Stomach smooth muscle (tissue), 2 donors: ENCODE results near the gene MRGPRD.

Source experiments
- H3K27ac ChIP-seq: one replicate; pipeline ENCODE4 v1.7.0; 2013; ENCODE audit warnings: mild to moderate bottlenecking, low read length, inconsistent platforms
- H3K27me3 ChIP-seq, 2 donors: one replicate each; pipeline ENCODE4 v1.7.0; 2013; ENCODE audit warnings: low read length in 2 of 2; ENCODE audit not compliant: insufficient read depth in 2 of 2, control insufficient read depth in 1 of 2
- H3K36me3 ChIP-seq, 2 donors: one replicate each; pipeline ENCODE4 v1.7.0; 2013; ENCODE audit warnings: low read length in 2 of 2; ENCODE audit not compliant: control insufficient read depth in 2 of 2, insufficient read depth in 2 of 2
- H3K4me1 ChIP-seq: one replicate; pipeline ENCODE4 v1.7.0; 2013; ENCODE audit warnings: low read length; ENCODE audit not compliant: control insufficient read depth, insufficient read depth
- H3K4me3 ChIP-seq, 2 donors: one replicate each; pipeline ENCODE4 v1.7.0; 2013; ENCODE audit warnings: low read length in 2 of 2
- H3K9ac ChIP-seq, 2 donors: one replicate each; pipeline ENCODE4 v1.7.0; 2013; ENCODE audit warnings: low read length in 2 of 2, mild to moderate bottlenecking in 1 of 2
- H3K9me3 ChIP-seq, 2 donors: one replicate each; pipeline ENCODE4 v1.7.0; 2013; ENCODE audit warnings: low read length in 2 of 2; ENCODE audit not compliant: control insufficient read depth in 2 of 2
- donor health status: healthy.
- donor health status: Pancreatic carcinoma.

The MRGPRD gene

GRCh38 chr11:68942095-68942620 lies 38.6 kb downstream of the MRGPRD start:
- peak overlapping the region; percentile 66 to 84 for H3K9ac ChIP-seq
- H3K4me1 ChIP-seq, result peaks cover 86% of the 10 kb centered on the region
- H3K27me3 ChIP-seq, result no peaks in the 10 kb centered on the region
- H3K9me3 ChIP-seq, result no peaks in the 10 kb centered on the region
- no peak overlapping the region for H3K4me3 ChIP-seq
- H3K36me3 ChIP-seq, result peaks cover 19 to 20% of the 10 kb centered on the region in 2 donors
- peak overlapping the region; percentile 99 for H3K27ac ChIP-seq

DNA sequence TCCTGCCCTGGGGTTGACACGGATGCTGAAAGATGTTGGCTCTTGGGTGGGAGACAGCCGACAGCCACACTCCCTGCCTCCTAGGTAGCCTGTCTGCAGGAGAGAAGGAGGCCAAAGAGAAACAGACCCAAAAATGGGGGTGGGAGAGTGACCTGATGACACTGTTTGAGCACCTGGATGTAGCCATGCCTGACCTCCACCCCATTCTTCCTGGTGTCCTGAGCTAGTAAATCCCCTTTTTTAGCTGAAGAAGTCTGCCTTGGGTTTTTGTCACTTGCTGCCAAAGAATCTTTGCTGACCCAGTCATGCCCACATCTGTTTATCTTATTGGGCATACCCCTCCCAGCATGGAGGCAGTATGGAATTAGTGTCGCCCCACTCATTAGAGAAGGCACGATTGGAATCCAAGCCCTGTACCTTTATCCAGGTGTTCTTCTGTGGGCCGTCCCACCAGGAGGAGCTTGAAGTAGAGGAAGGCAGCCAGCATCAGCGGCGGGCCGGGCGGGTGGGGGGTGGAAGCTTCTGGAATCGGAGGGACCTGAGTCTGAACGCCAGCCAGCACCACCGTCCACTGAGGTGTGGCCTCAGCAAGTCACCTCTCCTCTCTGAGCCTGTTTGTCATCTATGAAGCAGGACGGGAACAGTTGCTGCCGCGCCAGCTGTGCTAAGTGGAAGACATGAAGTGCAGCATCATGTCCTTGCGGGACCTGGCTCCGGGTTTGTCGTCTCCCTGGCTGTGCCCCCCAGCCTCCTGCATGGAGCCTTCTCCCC lies 39.3 kb downstream of the MRGPRD start:
- H3K4me1 ChIP-seq, result peaks cover 81% of the 10 kb centered on the region
- H3K27ac ChIP-seq, result peak overlapping the region; percentile 99
- peak overlapping the region in 1 of 2 donors; percentile 15 for H3K4me3 ChIP-seq
- peak overlapping the region; percentile 66 to 84 for H3K9ac ChIP-seq
- H3K36me3 ChIP-seq, result peaks cover 26% of the 10 kb centered on the region in 2 donors
- no peaks in the 10 kb centered on the region for H3K9me3 ChIP-seq
- H3K27me3 ChIP-seq, result no peaks in the 10 kb centered on the region

DNA sequence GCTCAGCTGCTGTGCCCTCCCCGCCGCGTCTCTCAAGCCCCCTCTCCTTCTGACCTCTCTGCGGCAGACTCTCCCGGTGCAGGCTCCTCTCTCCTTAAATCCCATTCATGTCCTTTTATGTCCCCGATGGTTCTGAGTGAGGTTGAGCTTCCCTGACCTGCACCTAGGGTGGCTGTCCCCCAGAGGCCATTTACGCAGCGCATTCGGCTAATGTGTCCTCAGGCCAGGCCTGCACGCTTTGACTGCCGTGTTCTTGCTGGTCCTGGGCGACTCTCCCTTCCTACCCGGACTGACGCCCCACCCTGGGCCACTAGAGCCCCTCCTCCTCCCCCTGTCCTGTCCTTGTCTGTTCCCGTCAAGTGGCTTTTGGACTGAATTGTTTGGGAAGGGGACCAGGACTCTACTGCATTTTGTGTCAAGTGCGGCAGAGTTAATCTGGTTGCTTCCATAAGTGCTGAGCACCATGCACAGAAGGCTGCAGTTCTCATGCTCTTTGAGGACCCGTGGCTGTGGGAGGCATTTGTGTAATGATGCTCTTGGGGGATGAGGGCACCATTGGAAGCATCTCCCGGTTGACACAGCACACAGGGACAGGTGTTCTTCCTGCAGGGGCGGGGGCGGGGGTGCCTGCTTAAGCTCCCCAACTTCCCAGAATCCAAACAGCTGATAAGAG lies 40.0 kb downstream of the MRGPRD start:
- H3K27me3 ChIP-seq, result no peaks in the 10 kb centered on the region
- peak overlapping the region in 1 of 2 donors; percentile 29 for H3K4me3 ChIP-seq
- H3K9me3 ChIP-seq, result no peaks in the 10 kb centered on the region
- H3K36me3 ChIP-seq, result peaks cover 32 to 34% of the 10 kb centered on the region in 2 donors
- H3K27ac ChIP-seq, result peak overlapping the region; percentile 99
- no peak overlapping the region for H3K9ac ChIP-seq
- peaks cover 80% of the 10 kb centered on the region for H3K4me1 ChIP-seq

GRCh38 chr11:68939583-68940555 lies 40.9 kb downstream of the MRGPRD start:
- peaks cover 37 to 39% of the 10 kb centered on the region in 2 donors for H3K36me3 ChIP-seq
- H3K27ac ChIP-seq, result peak overlapping the region; percentile 99
- no peaks in the 10 kb centered on the region for H3K9me3 ChIP-seq
- peaks cover 82% of the 10 kb centered on the region for H3K4me1 ChIP-seq
- no peaks in the 10 kb centered on the region for H3K27me3 ChIP-seq
- H3K4me3 ChIP-seq, result no peak overlapping the region
- no peak overlapping the region for H3K9ac ChIP-seq

GRCh38 chr11:68938816-68939582 lies 41.8 kb downstream of the MRGPRD start:
- H3K9ac ChIP-seq, result peak overlapping the region in 1 of 2 donors; percentile 5
- peaks cover 40 to 41% of the 10 kb centered on the region in 2 donors for H3K36me3 ChIP-seq
- H3K4me1 ChIP-seq, result peaks cover 84% of the 10 kb centered on the region

DNA sequence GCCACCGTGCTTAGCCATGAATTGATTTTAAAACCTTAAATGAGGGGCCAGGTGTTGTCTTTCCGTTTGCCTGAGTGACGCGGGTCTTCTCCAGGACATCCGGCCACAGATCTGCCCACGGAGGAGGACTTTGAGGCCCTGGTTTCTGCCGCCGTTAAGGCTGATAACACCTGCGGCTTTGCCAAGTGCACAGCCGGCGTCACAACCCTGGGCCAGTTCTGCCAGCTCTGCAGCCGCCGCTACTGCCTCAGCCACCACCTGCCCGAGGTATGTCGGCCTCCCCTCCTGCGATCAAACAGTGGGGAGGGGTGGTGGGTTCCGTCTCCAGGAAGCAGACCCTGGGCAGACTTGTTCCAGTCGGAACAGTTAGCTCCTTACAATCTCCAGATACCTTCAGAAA lies 42.7 kb downstream of the MRGPRD start:
- H3K36me3 ChIP-seq, result peaks cover 44 to 45% of the 10 kb centered on the region in 2 donors

More at GRCh38 chr11:68938816-68939582, 41.8 kb downstream of the MRGPRD start:
- H3K27ac ChIP-seq, result peak overlapping the region; percentile 99
- no peak overlapping the region for H3K4me3 ChIP-seq
- H3K27me3 ChIP-seq, result no peaks in the 10 kb centered on the region
- no peaks in the 10 kb centered on the region for H3K9me3 ChIP-seq

GRCh38 chr11:68936676-68937620 lies 43.8 kb downstream of the MRGPRD start:
- H3K36me3 ChIP-seq, result peaks cover 44 to 49% of the 10 kb centered on the region in 2 donors

More for the DNA sequence above, 42.7 kb downstream of the MRGPRD start:
- peaks cover 84% of the 10 kb centered on the region for H3K4me1 ChIP-seq
- no peaks in the 10 kb centered on the region for H3K9me3 ChIP-seq
- H3K27me3 ChIP-seq, result no peaks in the 10 kb centered on the region
- H3K27ac ChIP-seq, result peak overlapping the region; percentile 99
- H3K4me3 ChIP-seq, result peak overlapping the region in 1 of 2 donors; percentile 15
- H3K9ac ChIP-seq, result peak overlapping the region in 1 of 2 donors; percentile 51

DNA sequence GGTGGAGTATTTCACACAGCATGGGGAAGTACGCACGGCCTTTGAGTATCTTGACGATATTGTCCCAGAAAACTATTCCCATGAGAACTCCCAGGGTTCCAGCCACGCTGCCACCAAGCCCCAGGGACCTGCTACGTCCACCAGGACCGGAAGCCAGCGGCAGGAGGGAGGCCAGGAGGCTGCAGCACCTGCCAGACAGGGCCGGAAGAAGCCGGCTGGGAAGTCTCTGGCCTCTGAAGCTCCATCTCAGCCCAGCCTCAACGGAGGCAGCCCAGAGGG lies 44.5 kb downstream of the MRGPRD start:
- Histone ChIP-seq H3K36me3 (peaks cover 44 to 56% of the 10 kb centered on the region in 2 donors), H3K27ac (peak overlapping the region; percentile 75), H3K27me3 (no peaks in the 10 kb centered on the region), H3K4me1 (peaks cover 72% of the 10 kb centered on the region), H3K9me3 (no peaks in the 10 kb centered on the region), H3K9ac (no peak overlapping the region), H3K4me3 (no peak overlapping the region)

More at GRCh38 chr11:68936676-68937620, 43.8 kb downstream of the MRGPRD start:
- Histone ChIP-seq H3K27ac (peak overlapping the region; percentile 75), H3K27me3 (no peaks in the 10 kb centered on the region), H3K4me1 (peaks cover 78% of the 10 kb centered on the region), H3K4me3 (no peak overlapping the region), H3K9me3 (no peaks in the 10 kb centered on the region), H3K9ac (no peak overlapping the region)
